SK-N-SH treated with all-trans-retinoic acid at 6 μM for 48 hours (cell line): ENCODE data around the gene HGS.

Experiments
- ATAC-seq: fragments of 200-7000 bp; cut with Tn5 transposase; 3 replicates; pipeline ENCODE4 v1.9.1; 2020; ENCODE audit warnings: mild to moderate bottlenecking, moderate library complexity
- ARNTL ChIP-seq: fragments of 450-650 bp; formaldehyde crosslinking; IDR thresholded peaks from 2 replicates; pipeline ENCODE4 v1.5.0; 2020; ENCODE audit warnings: low read depth, mild to moderate bottlenecking, moderate library complexity, borderline replicate concordance
- CSDC2 ChIP-seq: fragments of 250-450 bp; sonication (Bioruptor Pico); IDR thresholded peaks from 2 replicates; pipeline ENCODE4 v1.5.0; 2020; ENCODE audit warnings: mild to moderate bottlenecking, moderate library complexity
- ESRRG ChIP-seq: fragments of 250-450 bp; sonication (Bioruptor Pico); IDR thresholded peaks from 2 replicates; pipeline ENCODE4 v1.6.1; 2021; ENCODE audit warnings: mild to moderate bottlenecking
- GLIS3 ChIP-seq: fragments of 250-450 bp; sonication (Bioruptor Pico); IDR thresholded peaks from 2 replicates; pipeline ENCODE4 v1.5.0; 2020; ENCODE audit warnings: mild to moderate bottlenecking, moderate library complexity
- ISL1 ChIP-seq: fragments of 250-450 bp; sonication (Bioruptor Pico); IDR thresholded peaks from 2 replicates; pipeline ENCODE4 v2.1.2; 2022; ENCODE audit warnings: mild to moderate bottlenecking, moderate library complexity
- OSR1 ChIP-seq: fragments of 250-450 bp; sonication (Bioruptor Pico); IDR thresholded peaks from 2 replicates; pipeline ENCODE4 v1.8.0; 2022; ENCODE audit warnings: moderate library complexity, mild to moderate bottlenecking, inconsistent platforms
- PATZ1 ChIP-seq: fragments of 250-450 bp; sonication (Bioruptor Pico); IDR thresholded peaks from 2 replicates; pipeline ENCODE4 v1.8.0; 2020; ENCODE audit warnings: mild to moderate bottlenecking, moderate library complexity, borderline replicate concordance
- PPARA ChIP-seq: fragments of 250-450 bp; sonication (Bioruptor Pico); IDR thresholded peaks from 2 replicates; pipeline ENCODE4 v1.5.0; 2020; ENCODE audit warnings: mild to moderate bottlenecking, borderline replicate concordance
- RARB ChIP-seq: fragments of 250-450 bp; sonication (Bioruptor Pico); IDR thresholded peaks from 2 replicates; pipeline ENCODE4 v1.8.0; 2021; ENCODE audit warnings: mild to moderate bottlenecking, moderate library complexity
- SNAI2 ChIP-seq: fragments of 250-450 bp; sonication (Bioruptor Pico); IDR thresholded peaks from 2 replicates; pipeline ENCODE4 v1.5.0; 2020; ENCODE audit warnings: mild to moderate bottlenecking, moderate library complexity
- TCF4 ChIP-seq: fragments of 250-450 bp; sonication (Bioruptor Pico); IDR thresholded peaks from 2 replicates; pipeline ENCODE4 v1.8.0; 2021; ENCODE audit warnings: mild to moderate bottlenecking, moderate library complexity, borderline replicate concordance
- TOX ChIP-seq: fragments of 250-450 bp; sonication (Bioruptor Pico); IDR thresholded peaks from 2 replicates; pipeline ENCODE4 v1.8.0; 2021; ENCODE audit warnings: mild to moderate bottlenecking, moderate library complexity, borderline replicate concordance
- ZFP3 ChIP-seq: fragments of 250-450 bp; sonication (Bioruptor Pico); IDR thresholded peaks from 2 replicates; pipeline ENCODE4 v1.5.0; 2020; ENCODE audit warnings: mild to moderate bottlenecking, moderate library complexity
- ZFP30 ChIP-seq: fragments of 450-650 bp; formaldehyde crosslinking; IDR thresholded peaks from 2 replicates; pipeline ENCODE4 v1.5.0; 2022; ENCODE audit warnings: mild to moderate bottlenecking, moderate library complexity
- ZNF70 ChIP-seq: fragments of 450-650 bp; formaldehyde crosslinking; IDR thresholded peaks from 2 replicates; pipeline ENCODE4 v1.5.0; 2020; ENCODE audit warnings: mild to moderate bottlenecking, moderate library complexity
- ZNF8 ChIP-seq: fragments of 450-650 bp; formaldehyde crosslinking; IDR thresholded peaks from 2 replicates; pipeline ENCODE4 v1.5.0; 2020; ENCODE audit warnings: mild to moderate bottlenecking, moderate library complexity
- TF ChIP-seq, protein P1 (sequence below): fragments of 250-450 bp; sonication (Bioruptor Pico); IDR thresholded peaks from 2 replicates; pipeline ENCODE4 v1.5.0; 2020; ENCODE audit warnings: mild to moderate bottlenecking, moderate library complexity
- TF ChIP-seq, protein P2 (sequence below): fragments of 250-450 bp; sonication (Bioruptor Pico); IDR thresholded peaks from 2 replicates; pipeline ENCODE4 v1.8.0; 2021; ENCODE audit warnings: low read depth, mild to moderate bottlenecking, moderate library complexity, borderline replicate concordance
- TF ChIP-seq, protein P3 (sequence below): fragments of 250-450 bp; sonication (Bioruptor Pico); IDR thresholded peaks from 2 replicates; pipeline ENCODE4 v1.5.1; 2020; ENCODE audit warnings: low read depth, mild to moderate bottlenecking, moderate library complexity

Gene HGS

DNA sequence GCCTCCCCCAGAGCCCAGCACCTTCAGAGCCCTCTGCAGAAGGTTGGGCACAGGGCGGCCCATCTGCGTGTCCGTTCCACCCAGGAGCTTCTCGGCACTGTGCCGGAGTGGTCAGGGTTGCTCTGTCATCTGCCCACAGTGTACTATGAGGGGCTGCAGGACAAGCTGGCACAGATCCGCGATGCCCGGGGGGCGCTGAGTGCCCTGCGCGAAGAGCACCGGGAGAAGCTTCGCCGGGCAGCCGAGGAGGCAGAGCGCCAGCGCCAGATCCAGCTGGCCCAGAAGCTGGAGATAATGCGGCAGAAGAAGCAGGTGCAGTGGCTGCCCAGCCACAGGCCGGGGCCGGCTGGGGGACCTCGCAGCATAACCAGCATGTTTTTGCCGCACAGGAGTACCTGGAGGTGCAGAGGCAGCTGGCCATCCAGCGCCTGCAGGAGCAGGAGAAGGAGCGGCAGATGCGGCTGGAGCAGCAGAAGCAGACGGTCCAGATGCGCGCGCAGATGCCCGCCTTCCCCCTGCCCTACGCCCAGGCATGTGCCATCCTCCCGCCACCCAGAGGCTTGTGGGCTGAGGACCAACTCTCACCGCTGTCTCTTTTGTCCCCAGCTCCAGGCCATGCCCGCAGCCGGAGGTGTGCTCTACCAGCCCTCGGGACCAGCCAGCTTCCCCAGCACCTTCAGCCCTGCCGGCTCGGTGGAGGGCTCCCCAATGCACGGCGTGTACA is 12.6 kb downstream of the HGS start (continued):
- TF ChIP-seq, protein P1, sequence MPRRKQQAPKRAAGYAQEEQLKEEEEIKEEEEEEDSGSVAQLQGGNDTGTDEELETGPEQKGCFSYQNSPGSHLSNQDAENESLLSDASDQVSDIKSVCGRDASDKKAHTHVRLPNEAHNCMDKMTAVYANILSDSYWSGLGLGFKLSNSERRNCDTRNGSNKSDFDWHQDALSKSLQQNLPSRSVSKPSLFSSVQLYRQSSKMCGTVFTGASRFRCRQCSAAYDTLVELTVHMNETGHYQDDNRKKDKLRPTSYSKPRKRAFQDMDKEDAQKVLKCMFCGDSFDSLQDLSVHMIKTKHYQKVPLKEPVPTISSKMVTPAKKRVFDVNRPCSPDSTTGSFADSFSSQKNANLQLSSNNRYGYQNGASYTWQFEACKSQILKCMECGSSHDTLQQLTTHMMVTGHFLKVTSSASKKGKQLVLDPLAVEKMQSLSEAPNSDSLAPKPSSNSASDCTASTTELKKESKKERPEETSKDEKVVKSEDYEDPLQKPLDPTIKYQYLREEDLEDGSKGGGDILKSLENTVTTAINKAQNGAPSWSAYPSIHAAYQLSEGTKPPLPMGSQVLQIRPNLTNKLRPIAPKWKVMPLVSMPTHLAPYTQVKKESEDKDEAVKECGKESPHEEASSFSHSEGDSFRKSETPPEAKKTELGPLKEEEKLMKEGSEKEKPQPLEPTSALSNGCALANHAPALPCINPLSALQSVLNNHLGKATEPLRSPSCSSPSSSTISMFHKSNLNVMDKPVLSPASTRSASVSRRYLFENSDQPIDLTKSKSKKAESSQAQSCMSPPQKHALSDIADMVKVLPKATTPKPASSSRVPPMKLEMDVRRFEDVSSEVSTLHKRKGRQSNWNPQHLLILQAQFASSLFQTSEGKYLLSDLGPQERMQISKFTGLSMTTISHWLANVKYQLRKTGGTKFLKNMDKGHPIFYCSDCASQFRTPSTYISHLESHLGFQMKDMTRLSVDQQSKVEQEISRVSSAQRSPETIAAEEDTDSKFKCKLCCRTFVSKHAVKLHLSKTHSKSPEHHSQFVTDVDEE (CRISPR knock-in tag) = no peak
- TF ChIP-seq RARB (CRISPR knock-in tag) = no peak
- TF ChIP-seq SNAI2 (CRISPR knock-in tag) = no peak
- TF ChIP-seq, protein P2, sequence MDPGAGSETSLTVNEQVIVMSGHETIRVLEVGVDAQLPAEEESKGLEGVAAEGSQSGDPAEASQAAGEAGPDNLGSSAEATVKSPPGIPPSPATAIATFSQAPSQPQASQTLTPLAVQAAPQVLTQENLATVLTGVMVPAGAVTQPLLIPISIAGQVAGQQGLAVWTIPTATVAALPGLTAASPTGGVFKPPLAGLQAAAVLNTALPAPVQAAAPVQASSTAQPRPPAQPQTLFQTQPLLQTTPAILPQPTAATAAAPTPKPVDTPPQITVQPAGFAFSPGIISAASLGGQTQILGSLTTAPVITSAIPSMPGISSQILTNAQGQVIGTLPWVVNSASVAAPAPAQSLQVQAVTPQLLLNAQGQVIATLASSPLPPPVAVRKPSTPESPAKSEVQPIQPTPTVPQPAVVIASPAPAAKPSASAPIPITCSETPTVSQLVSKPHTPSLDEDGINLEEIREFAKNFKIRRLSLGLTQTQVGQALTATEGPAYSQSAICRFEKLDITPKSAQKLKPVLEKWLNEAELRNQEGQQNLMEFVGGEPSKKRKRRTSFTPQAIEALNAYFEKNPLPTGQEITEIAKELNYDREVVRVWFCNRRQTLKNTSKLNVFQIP (CRISPR knock-in tag) = no peak
- no peak for TF ChIP-seq PPARA
- no peak for TF ChIP-seq TCF4 (CRISPR knock-in tag)
- no peak for TF ChIP-seq TOX (CRISPR knock-in tag)
- TF ChIP-seq, protein P3, sequence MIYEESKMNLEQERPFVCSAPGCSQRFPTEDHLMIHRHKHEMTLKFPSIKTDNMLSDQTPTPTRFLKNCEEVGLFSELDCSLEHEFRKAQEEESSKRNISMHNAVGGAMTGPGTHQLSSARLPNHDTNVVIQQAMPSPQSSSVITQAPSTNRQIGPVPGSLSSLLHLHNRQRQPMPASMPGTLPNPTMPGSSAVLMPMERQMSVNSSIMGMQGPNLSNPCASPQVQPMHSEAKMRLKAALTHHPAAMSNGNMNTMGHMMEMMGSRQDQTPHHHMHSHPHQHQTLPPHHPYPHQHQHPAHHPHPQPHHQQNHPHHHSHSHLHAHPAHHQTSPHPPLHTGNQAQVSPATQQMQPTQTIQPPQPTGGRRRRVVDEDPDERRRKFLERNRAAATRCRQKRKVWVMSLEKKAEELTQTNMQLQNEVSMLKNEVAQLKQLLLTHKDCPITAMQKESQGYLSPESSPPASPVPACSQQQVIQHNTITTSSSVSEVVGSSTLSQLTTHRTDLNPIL (CRISPR knock-in tag) = no peak

GRCh38 chr17:81697261-81698044 is 13.6 kb downstream of the HGS start:
- ATAC-seq = no peak
- no peak for TF ChIP-seq ZNF8 (CRISPR knock-in tag)
- no peak for TF ChIP-seq ESRRG
- no peak for TF ChIP-seq ZFP30

- TF ChIP-seq RARB (CRISPR knock-in tag) (no peak), ZFP3 (CRISPR knock-in tag) (no peak), PATZ1 (CRISPR knock-in tag) (no peak), ESRRG (no peak), ZNF8 (CRISPR knock-in tag) (no peak), CSDC2 (CRISPR knock-in tag) (no peak), ISL1 (CRISPR knock-in tag) (no peak), OSR1 (CRISPR knock-in tag) (no peak), ZFP30 (no peak), ARNTL (CRISPR knock-in tag) (no peak), ZNF70 (CRISPR knock-in tag) (no peak), TOX (CRISPR knock-in tag) (no peak), GLIS3 (CRISPR knock-in tag) (no peak)
- TF ChIP-seq, protein P1 (CRISPR knock-in tag) = no peak
- TF ChIP-seq, protein P2 (CRISPR knock-in tag) = no peak
- no peak for ATAC-seq
Observed at GRCh38 chr17:81700353-81701287, 16.8 kb downstream of the HGS start.
